HG02870 (cell line): Measurements from ENCODE around the gene TTC28.
"Not testable (repeated sequence)": the region's sequence is repeated elsewhere in the genome, so short reads cannot be mapped to it uniquely, and the experiment has no call there.

ENCODE experiments used
- ATAC-seq: cut with Tn5 transposase; IDR thresholded peaks from one replicate; pipeline ENCODE4 v1.9.1; 2021; ENCODE audit warnings: mild to moderate bottlenecking, moderate library complexity; ENCODE audit not compliant: unreplicated experiment

Gene TTC28

DNA sequence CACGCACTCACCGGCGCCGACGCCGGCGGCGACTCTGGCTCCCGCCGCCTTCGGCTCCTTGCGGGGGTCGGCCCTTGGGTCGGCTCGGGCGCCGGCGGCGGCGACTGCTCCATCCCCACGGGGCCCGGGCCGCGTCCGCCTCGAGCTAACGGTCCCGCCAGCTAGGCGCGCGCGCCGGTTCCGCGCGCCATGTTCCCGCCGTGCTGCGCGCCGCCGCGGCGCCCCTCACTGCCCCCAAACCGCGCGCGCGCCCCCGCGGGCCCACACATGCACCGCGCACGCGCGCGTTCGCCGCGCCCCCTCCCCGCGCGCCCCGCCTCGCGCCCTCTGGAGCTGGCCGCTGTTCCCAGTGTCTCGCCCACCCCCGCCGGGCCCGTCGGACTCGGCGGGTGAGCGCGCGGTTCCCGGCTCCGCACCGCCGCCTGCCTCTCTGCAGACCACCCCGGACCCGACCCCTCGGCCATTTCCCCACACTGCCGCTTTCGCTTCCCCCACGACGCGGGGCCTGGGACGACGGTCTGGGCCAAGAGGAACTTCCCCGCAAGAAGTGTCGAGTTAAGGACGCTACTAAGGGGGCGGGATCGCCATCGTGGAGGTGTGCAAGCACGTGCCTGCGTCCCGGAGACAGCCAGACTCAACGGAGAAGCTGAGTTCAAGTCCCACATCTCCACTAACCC is at the start of gene TTC28:
TSS of gene TTC28 (minus strand) at position 230 of the 677 bp plus-strand sequence. CDS start at position 113, 117 bp downstream.
- not testable (repeated sequence) for ATAC-seq

DNA sequence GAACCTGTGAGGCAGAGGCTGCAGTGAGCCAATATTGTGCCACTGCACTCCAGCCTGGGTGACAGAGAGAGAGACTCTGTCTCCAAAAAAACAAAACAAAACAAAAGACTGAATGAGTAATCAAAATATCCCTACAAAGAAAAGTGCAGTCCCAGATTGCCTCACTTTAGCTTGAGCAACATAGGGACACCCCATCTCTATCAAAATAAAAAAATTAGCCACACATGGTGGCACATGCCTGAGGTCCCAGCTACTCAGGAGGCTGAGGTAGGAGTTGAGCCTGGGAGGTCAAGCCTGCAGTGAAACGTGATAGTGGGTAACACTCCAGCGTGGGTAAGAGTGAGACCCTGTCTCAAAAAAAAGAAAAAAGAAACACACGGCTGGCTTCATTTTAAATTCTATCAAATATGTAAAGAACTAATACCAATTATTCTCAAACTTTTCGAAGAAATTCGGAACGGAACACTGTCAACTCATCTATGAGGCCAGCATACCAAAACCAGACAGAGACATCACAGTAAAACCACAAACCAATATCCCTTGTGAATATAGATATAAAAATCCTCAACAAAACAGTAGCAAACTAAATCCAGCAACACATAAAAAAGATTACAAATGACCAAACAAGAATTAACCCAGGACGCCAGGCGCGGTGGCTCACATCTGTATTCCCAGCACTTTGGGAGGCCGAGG is 49.1 kb upstream of the TTC28 start:
- no peak for ATAC-seq

DNA sequence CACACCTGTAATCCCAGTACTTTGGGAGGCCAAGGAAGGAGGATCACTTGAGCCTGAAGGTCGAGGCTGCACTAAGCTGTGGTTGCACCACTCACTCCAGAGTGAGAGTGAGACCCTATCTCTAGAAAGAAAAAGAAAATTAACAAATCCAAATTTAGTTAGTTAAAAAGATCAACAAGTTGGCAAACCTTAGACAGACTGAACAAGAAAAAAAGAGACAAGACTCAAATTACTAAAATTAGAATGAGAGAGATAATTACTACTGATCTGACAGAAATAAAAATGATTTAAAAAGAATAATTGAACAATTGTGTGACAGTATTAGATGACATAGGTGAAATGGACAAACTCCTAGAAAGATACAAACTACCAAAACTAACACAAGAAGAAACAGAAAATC is 48.4 kb upstream of the TTC28 start:
- no peak for ATAC-seq

DNA sequence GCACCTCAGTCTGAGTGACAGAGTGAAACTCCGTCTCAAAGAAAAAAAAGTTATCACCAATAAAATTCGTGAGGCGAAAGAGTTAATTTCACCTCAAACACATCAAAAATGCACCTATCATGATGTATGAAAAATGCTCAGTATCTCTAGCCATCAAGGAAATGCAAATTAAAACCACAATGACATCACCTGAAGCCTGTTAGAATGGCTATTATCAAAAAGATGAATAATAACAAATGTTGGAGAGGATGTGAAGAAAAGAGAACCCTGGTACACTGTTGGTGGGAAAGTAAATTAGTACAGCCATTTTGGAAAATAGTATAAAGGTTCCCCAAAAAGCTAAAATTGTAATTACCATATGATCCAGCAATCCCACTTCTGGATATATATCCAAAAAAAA is 38.4 kb upstream of the TTC28 start:
- no peak for ATAC-seq

DNA sequence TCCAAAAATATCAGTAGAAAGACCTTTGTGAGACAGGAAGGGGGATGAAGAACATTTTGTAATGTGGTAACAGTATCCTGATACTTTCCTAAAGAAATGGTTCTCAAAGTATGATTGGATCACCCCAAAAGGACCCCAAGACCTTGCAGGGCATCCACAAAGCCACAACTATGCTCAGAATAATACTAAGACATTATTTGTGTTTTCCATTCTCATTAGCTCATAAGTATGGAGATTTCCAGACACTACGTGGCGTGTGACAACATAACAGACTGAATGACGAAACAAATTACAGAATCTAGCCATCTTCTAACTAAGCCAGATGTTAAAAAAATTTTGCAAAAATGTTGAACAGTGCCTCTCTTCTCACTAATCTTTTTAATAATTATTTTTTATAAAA is 37.0 kb upstream of the TTC28 start:
- no peak for ATAC-seq

DNA sequence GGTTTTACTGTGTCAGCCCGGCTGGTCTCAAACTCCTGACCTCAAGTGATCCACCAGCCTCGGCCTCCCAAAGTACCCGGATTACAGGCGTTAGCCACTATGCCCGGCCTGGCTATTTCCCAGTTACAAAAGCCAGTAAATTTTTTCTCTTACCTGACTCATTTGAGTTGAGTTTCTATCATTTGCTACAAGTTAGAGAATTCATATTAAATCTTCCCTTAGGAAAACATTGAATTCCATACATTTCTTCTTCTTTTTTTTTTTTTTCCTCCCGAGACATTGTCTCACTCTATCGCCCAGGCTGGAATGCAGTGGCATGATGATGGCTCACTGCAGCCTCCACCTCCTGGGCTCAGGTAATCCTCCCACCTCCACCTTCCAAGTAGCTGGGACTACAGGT is 36.0 kb upstream of the TTC28 start:
- no peak for ATAC-seq

DNA sequence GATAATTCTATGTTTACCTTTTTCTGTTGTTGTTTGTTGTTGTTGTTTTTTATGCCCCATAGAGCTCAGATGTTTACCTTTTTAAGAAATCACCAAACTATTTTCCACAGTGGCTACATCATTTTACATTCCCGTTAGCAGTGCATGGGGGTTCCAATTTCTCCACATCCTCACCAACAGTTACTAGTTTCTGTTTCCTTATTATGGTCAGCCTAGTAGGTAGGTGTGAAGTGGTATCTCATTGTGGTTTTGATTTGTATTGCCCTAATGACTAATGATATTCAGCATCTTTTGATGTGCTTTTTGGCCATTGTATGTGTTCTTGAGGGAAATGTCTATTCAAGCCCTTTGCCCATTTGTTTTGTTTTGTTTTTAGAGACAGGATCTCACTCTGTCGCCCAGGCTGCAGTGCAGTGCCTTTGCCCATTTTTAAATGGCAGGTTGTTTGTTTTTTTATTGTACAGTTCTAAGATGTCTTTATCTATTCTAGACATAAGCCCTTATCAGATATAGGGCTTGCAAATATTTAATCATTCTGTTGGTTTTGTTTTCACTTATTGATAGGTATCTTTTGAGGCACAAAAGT is 34.5 kb upstream of the TTC28 start:
- no peak for ATAC-seq

DNA sequence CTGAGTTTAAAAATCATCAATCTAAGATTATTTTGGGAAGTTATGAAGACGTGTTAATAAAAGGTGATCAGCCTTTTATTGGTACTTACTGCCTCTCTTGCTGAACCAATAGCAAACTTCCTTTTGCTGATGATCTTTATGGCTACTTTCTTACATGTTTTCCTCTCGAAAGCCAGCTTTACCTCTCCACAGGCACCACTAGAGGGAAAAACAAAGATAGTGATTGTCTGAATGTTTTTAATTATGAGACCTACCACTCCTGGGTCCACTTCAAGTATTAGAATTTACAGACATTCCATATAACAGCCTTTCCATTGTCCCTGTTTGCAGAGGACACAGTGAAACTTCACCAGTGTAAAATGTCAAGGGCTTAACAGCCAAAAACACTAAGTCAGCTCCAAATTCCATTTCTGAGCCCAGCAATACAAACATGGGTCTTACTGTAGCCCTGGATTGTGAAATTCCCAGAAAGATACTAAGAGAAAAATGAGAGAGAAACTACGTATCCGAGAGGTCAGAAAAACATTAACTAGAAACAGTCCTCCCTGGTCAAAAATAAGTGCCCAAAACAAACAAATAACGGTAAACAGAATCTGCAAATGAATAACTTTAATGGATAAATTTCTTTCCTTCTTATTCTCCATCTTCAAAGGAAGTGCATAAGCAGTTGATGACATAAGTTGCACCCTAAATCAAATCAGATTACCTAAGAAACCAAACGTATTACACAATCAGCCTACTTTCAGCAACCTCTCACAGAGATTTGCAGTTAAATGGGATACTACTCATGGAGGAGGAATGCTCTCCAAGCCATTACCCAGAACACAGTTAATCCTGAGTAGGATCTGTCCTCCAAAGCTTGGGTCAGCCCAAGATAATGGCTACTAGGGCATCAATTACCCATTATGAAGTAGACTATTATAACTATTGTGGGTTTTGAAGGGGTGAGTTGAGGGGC is 32.5 kb upstream of the TTC28 start:
- no peak for ATAC-seq

DNA sequence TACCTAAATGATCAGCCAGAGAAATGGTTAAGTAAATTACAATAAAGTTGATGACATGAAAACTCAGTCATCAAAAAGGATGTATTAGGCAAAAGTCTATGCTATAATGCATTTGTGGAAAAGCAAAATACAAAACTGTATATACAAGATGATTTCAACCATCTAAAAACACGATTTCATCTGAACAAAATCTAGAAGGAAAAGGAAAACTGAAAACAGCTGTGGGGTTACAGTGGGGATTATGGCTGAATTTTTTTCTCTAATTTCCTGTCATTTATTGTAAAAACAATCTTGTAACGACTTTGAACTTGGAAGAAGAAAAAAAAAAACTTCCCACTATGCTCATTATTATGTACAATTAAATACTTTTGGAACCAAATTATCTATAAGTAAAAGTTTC is 31.7 kb upstream of the TTC28 start:
- no peak for ATAC-seq

DNA sequence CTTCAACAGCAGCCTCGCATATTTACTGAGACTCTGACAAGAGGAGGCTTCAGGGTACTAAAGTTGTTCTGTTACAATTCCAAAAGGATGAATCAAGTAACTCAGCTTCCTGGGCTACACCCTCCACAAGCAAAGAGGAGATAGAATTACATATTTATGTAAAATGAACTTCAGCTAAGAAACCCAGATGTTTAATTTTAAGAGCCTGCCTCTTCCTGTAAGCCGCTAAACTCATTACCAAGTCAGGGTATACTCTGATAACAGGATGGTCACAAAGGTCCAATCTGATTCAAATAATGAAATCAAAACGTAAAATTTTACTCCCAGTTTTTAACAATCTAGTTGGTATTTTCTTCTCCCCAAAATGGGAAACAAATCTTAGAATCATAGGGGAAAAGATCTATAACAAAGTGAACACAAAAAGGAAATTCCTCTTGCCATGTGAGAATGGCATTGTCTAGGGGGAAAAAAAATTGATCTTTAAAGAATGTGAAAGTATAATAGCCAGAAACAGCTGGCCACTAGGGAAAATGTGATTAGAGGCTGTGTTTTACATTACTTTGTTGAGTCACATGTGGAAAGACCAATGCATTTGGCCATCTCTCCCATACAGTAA is 31.0 kb upstream of the TTC28 start:
- no peak for ATAC-seq

DNA sequence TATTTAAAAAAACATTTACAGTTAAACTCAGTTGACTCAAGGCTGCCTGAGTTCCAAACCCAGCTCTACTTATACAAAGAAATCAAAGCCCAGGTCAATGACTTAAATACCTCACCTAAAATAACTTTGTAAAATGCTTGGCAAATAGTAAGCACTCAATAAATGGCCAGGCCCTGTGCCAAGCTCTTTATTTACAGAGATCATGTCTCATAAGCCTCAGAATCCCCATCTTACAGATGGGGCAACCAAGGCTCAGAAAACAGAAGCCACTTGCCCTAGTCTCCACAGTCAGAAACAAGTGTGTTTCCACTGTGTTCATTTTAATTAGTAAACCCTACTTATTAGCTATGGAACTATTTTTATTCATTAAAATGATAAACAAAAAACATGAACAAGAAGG is 30.5 kb upstream of the TTC28 start:
- ATAC-seq, result no peak

DNA sequence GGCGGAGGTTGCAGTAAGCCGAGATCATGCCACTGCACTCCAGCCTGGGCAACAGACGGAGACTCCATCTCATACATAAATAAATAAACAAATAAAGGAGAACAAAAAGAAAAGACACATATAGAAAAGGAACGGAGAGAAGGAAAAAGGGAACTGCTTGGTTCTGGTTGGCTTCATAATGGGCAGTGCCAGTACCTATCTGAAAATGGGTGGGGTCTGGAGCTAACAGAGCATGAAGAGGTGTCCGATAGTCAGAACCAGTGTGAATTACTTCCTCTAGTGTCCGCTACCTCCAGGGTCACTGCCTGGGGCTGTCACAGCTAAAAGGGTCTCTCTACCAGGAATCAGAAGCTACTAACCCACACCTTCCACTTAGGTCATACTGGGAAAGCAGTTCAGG is 27.2 kb upstream of the TTC28 start:
- ATAC-seq, result no peak

DNA sequence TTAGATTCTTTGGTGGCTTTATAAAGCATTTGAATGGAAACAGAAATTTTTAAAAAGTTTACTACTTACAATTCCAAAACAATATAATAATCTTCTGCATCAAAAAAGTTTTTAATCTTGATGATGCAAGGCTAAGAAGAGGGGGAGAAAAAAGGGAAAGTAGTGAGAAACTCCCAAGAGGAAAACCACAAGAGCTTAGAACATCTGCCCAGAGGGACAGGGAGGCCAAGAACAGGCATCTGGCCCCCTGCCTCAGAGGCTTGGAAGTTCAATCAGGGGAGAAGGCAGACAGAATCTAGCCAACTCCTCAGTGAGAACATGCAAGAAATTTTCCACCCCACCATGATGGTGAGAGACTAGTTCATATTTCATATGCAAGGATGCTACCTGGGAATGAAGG is 23.8 kb upstream of the TTC28 start:
- no peak for ATAC-seq

DNA sequence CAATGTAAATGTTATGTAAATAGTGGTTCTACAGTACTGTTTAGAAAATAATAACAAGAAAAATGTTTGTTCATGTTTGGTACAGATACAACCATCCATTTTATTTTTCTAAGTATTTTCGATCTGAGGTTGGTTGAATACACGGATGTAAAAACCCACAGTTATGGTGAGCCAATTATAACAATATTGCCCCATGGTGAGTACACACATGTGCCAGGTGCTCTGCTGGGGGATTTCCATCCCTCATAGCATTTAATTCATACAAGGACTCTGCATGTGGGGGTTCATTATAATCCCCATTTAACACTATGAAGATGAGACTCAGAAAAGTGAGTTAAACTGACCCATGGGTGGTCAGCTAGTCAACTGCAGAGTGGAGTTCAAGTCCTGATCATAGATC is 23.3 kb upstream of the TTC28 start:
- ATAC-seq, result no peak

DNA sequence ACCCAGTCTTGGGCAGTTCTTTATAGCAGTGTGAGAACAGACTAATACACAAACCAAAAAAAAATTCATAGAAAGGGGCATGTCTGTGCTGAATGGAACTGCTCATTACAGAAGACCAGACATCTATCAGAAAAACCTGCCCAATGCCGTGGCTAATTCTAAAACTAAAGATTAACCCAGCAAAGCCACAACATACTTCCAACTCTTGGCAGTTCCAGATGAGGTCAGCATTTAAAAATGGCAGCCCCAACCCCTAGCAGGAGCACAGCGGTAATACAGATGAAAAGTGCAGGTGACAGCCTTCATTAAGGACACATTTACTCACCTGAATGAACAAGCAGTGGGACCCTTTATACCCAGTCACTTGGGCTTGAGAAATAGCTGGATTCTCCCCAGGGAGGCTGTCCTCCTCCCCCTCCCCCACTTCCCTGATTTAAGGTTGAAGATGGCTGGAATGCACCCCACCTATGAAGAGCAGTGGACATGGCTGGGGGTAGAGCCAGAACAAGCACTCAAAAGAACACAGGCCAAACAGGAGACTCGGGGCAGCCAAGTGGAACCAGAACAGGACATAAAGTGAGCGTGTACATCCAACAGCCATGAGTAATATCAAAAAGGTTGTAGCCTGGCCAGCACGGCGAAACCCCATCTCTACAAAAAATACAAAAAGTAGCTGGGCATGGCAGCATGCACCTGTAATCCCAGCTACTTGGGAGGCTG is 13.6 kb upstream of the TTC28 start:
- ATAC-seq, result not testable (repeated sequence)

DNA sequence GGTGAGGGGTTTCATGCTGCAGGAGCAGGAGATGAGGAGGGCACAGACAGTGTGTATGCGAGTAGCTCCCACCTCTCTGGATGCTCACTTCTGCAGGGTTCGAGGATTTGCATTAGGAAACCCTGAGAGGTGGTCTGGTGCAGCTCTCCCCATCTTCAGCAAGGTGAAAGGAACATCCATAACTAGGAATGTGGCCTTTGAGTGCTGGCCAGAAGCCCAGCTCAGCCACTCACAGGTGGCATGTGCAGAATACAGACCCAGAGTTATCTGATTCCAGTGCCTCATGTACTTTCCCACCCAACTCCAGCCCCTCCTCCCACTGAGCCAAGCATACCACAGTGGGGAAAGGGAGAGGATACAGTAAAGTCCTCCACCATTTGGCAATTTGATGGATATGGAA is 10.2 kb upstream of the TTC28 start:
- ATAC-seq, result not testable (repeated sequence)

DNA sequence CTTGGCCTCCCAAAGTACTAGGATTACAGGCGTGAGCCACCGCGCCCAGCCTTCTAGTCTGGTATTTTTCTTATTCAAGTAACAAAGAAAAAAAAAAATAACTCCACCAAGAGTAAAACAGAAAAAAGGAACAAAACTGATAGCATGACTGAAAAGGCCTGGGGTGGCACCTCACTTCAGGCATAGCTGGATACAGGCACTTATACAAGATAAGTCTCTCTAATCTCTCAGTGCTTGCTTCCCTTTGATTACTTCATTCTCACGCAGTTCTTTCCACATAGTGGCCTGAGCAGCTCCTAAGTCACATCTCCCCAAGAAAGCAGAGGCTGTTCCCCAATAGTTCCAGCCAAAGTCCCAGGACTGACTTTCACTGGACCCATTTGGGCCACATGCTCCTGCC is 3.3 kb upstream of the TTC28 start:
- ATAC-seq, result not testable (repeated sequence)

DNA sequence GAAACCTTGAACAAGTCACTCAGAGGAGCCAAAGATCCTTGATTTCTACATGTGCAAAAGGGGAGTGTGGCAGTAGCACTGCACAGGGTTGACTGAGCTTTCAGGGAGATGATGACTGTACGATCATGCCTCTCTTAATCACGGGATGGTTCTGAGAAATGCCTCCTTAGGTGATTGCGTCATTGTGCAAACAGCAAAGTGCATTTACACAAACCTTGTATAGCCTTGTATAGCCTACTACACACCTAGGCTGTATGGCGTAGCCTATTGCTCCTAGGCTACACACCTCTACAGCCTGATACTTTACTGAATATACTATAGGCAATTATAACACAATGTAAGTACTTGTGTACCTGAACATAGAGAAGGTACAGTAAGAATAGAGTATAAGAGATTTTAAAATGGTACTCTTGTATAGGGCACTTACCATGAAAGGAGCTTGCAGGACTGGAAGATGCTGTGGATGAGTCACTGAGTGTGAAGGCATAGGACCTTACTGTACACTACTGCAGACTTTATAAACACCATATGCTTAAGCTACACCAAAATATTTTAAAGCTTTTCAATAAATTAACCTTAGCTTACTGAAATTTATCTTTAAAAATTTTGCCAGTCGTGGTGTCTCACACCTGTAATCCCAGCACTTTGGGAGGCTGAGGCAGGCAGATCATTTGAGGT is 1.3 kb upstream of the TTC28 start:
- ATAC-seq, result not testable (repeated sequence)

DNA sequence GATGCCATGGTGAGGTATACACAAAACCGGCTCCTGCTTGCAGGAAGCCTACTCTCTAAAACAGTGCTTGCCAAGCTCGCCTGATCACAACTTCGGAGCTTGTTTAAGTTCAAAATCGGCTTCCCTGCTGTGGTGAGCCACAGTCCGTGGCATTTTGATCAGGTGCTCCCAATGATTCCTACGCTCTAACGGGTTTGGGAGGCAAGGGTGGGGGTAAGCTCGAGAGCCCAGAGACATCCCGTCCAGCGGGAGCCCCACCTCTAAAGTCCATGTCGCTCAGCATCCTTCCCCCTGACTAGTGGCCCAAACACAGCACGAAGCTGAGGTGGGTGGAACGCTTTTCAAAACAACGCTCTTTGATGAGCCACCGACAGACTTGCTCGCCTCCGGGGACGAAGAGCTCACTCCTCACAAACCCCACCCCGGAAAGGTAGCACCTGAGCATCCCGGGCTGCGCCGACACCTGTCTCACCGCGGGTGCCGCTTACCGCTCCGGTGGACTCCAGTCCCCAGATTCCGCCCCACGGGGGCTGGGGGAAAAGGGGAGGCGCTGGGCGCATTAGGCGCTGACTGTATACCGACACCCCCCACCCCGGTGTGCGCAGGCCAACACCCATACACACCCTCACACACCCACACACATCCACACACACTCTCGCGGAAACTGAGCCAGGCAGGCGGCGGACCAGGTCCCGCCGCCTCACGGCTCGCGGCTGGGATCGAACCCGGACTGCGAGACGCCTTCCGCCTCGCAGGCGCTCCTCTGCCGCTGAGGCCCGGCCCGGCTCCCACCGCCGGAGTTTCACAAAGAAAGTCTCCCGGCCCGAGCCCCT is 646 bp downstream of the TTC28 start:
- not testable (repeated sequence) for ATAC-seq
